Cardiac muscle cell (in vitro differentiated cells and primary cell): Measurements from ENCODE around the gene SMYD1. TPM values are rescaled to one million over a fixed set of nuclear protein-coding genes. Genes with fewer than 3 reads are reported as not detected.

Experiments
- DNase-seq, 2 donors: peaks; one replicate each; pipeline versions ENCODE4 v3.0.0 to v3.0.0-alpha.2; 2010 to 2017; ENCODE audit warnings: low read depth in 1 of 2, low spot score in 1 of 2
- H3K27ac ChIP-seq: fragments of 200-600 bp; sonication (generic); 2 replicates; pipeline ENCODE4 v1.5.1; 2016
- H3K27me3 ChIP-seq: fragments of 200-600 bp; sonication (generic); 2 replicates; pipeline ENCODE4 v1.6.0; 2016; ENCODE audit warnings: control low read depth
- H3K36me3 ChIP-seq: fragments of 200-600 bp; sonication (generic); 2 replicates; pipeline ENCODE4 v1.5.1; 2016; ENCODE audit warnings: control low read depth
- H3K4me1 ChIP-seq: fragments of 200-600 bp; sonication (generic); 2 replicates; pipeline ENCODE4 v1.8.1; 2017; ENCODE audit warnings: low read depth, mild to moderate bottlenecking, mixed run types
- H3K4me3 ChIP-seq: fragments of 200-600 bp; sonication (generic); 2 replicates; pipeline ENCODE4 v1.5.1; 2016; ENCODE audit warnings: mild to moderate bottlenecking
- H3K9me3 ChIP-seq: fragments of 200-600 bp; sonication (generic); 2 replicates; pipeline ENCODE4 v1.5.1; 2017; ENCODE audit warnings: low read depth, mild to moderate bottlenecking, control low read depth
- CTCF ChIP-seq: IDR thresholded peaks from 2 replicates; pipeline ENCODE4 v1.5.1; 2012; ENCODE audit warnings: low read depth, mild to moderate bottlenecking, low read length
- polyA plus RNA-seq: library from polyadenylated mRNA; unstranded; fragments of >200 nt; fragmentation: Nextera tagmentation; extraction: Ambion mirVana; gene quantifications from 2 replicates; pipeline ENCODE4 v1.2.1, GENCODE V29; 2016
- total RNA-seq: library from RNA; depleted of rRNA; stranded (reverse); fragments of >200 nt; gene quantifications from 2 replicates; pipeline ENCODE4 v1.2.3, GENCODE V29; 2016

SMYD1 gene
- total and polyA plus RNA-seq, 2 experiments from 2014 or later = 211 to 375 TPM

- Histone ChIP-seq H3K9me3 (no peaks in the 10 kb centered on the region), H3K27me3 (no peaks in the 10 kb centered on the region), H3K27ac (no peak overlapping the region), H3K4me3 (no peak overlapping the region), H3K36me3 (no peaks in the 10 kb centered on the region), H3K4me1 (no peaks in the 10 kb centered on the region)
- DNase-seq = no peak
- no peak for TF ChIP-seq CTCF
Observed at GRCh38 chr2:88137833-88138232, 70.2 kb downstream of the SMYD1 start.

- Histone ChIP-seq H3K36me3 (no peaks in the 10 kb centered on the region), H3K27me3 (no peaks in the 10 kb centered on the region), H3K4me1 (no peaks in the 10 kb centered on the region), H3K4me3 (no peak overlapping the region), H3K9me3 (no peaks in the 10 kb centered on the region), H3K27ac (no peak overlapping the region)
- no peak for DNase-seq
- TF ChIP-seq CTCF = no peak
Observed at GRCh38 chr2:88139203-88139702, 71.6 kb downstream of the SMYD1 start.

- no peaks in the 10 kb centered on the region for H3K27me3 ChIP-seq
- H3K27ac ChIP-seq = no peak overlapping the region
- H3K36me3 ChIP-seq = no peaks in the 10 kb centered on the region
- no peak for TF ChIP-seq CTCF
- DNase-seq = no peak
- no peak overlapping the region for H3K4me3 ChIP-seq
- no peaks in the 10 kb centered on the region for H3K9me3 ChIP-seq
- H3K4me1 ChIP-seq = no peaks in the 10 kb centered on the region
Observed at GRCh38 chr2:88139804-88140203, 72.2 kb downstream of the SMYD1 start.

GRCh38 chr2:88141952-88142351 is 74.3 kb downstream of the SMYD1 start:
- Histone ChIP-seq H3K4me3 (no peak overlapping the region), H3K36me3 (no peaks in the 10 kb centered on the region)
- no peak for TF ChIP-seq CTCF

GRCh38 chr2:88144271-88144670 is 76.6 kb downstream of the SMYD1 start:
- no peak overlapping the region for H3K4me3 ChIP-seq
- no peaks in the 10 kb centered on the region for H3K9me3 ChIP-seq
- no peaks in the 10 kb centered on the region for H3K4me1 ChIP-seq
- H3K27ac ChIP-seq = no peak overlapping the region
- TF ChIP-seq CTCF = no peak
- H3K36me3 ChIP-seq = no peaks in the 10 kb centered on the region
- no peak for DNase-seq
- no peaks in the 10 kb centered on the region for H3K27me3 ChIP-seq

More at GRCh38 chr2:88141952-88142351, 74.3 kb downstream of the SMYD1 start:
- no peak for DNase-seq
- H3K9me3 ChIP-seq = no peaks in the 10 kb centered on the region
- no peaks in the 10 kb centered on the region for H3K4me1 ChIP-seq
- no peaks in the 10 kb centered on the region for H3K27me3 ChIP-seq
- H3K27ac ChIP-seq = no peak overlapping the region

GRCh38 chr2:88144914-88145497 is 77.4 kb downstream of the SMYD1 start:
- Histone ChIP-seq H3K27me3 (no peaks in the 10 kb centered on the region), H3K27ac (no peak overlapping the region), H3K4me3 (no peak overlapping the region), H3K36me3 (no peaks in the 10 kb centered on the region), H3K4me1 (no peaks in the 10 kb centered on the region), H3K9me3 (no peaks in the 10 kb centered on the region)
- DNase-seq = no peak
- no peak for TF ChIP-seq CTCF
